NCI-H2029 treated with DMSO at 0.1 percent for 48 hours (cell line): ENCODE data around the gene CHST13.

ENCODE experiments used
- DNase-seq: peaks from one replicate; lab custom pipeline; 2025; lab: John Stamatoyannopoulos, UW

CHST13 gene

GRCh38 chr3:126488185-126488584 is 35.8 kb upstream of the CHST13 start:
- DNase-seq: no peak

- no peak for DNase-seq
Measured at GRCh38 chr3:126488886-126489569, 34.9 kb upstream of the CHST13 start.

GRCh38 chr3:126490619-126491018 is 33.3 kb upstream of the CHST13 start:
- DNase-seq: no peak

- DNase-seq: no peak
Measured at GRCh38 chr3:126491221-126492013, 32.5 kb upstream of the CHST13 start.

GRCh38 chr3:126493051-126493450 is 30.9 kb upstream of the CHST13 start:
- no peak for DNase-seq

- no peak for DNase-seq
Measured at GRCh38 chr3:126493739-126494138, 30.2 kb upstream of the CHST13 start.

- DNase-seq: no peak
Measured at GRCh38 chr3:126494204-126494969, 29.6 kb upstream of the CHST13 start.

- no peak for DNase-seq
Measured at GRCh38 chr3:126494970-126495230, 29.1 kb upstream of the CHST13 start.

GRCh38 chr3:126495786-126496185 is 28.2 kb upstream of the CHST13 start:
- no peak for DNase-seq

- no peak for DNase-seq
Measured at GRCh38 chr3:126496894-126497850, 26.8 kb upstream of the CHST13 start.

- DNase-seq: no peak
Measured at GRCh38 chr3:126497956-126498355, 26.0 kb upstream of the CHST13 start.

GRCh38 chr3:126498461-126498860 is 25.5 kb upstream of the CHST13 start:
- DNase-seq: no peak

GRCh38 chr3:126498929-126499328 is 25.0 kb upstream of the CHST13 start:
- DNase-seq: no peak

- DNase-seq: no peak
Measured at GRCh38 chr3:126499401-126499800, 24.6 kb upstream of the CHST13 start.

- no peak for DNase-seq
Measured at GRCh38 chr3:126500016-126500415, 23.9 kb upstream of the CHST13 start.

- no peak for DNase-seq
Measured at GRCh38 chr3:126501054-126501453, 22.9 kb upstream of the CHST13 start.

- DNase-seq: no peak
Measured at GRCh38 chr3:126501736-126502135, 22.2 kb upstream of the CHST13 start.

GRCh38 chr3:126502656-126503055 is 21.3 kb upstream of the CHST13 start:
- DNase-seq: no peak

GRCh38 chr3:126503701-126504100 is 20.3 kb upstream of the CHST13 start:
- DNase-seq: no peak

- no peak for DNase-seq
Measured at GRCh38 chr3:126507886-126508285, 16.1 kb upstream of the CHST13 start.

- DNase-seq: no peak
Measured at GRCh38 chr3:126508564-126508964, 15.4 kb upstream of the CHST13 start.
